ENCODE data around the gene F10. TPM values are rescaled to one million over a fixed set of nuclear protein-coding genes. Genes with fewer than 3 reads are reported as not detected.

F10 gene
- total and polyA plus RNA-seq, 2 experiments from 2014 or later: 0.76 to 1.6 TPM

DNA sequence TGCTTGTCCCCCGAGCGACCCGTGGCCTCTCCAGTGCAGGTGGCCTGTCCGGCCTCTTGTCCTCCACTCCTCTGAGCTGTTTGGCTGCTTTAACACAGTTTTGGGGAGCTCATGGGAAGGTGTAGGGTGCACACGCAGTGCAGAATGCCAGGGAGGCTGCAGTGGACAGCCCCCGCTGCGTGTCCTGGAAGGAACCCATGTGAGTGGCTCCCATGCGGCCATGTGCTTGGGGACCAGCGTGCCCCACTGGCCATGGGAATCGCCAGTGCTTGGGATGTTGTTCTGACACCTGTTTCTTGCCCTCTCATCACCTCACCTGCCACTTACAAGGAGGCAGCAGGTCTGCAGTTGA is 39.6 kb upstream of the F10 start:
- H3K9me2 ChIP-seq (ENCODE audit: insufficient read depth): no peaks in the 10 kb centered on the region
- H3K4me1 Mint-ChIP-seq: no peaks in the 10 kb centered on the region; the same call in 2 of the 3 replicates
- H4K20me1 ChIP-seq (replicated peaks; ENCODE audit: insufficient read depth): no peaks in the 10 kb centered on the region
- no peaks in the 10 kb centered on the region for H3K4me1 ChIP-seq (ENCODE audit: insufficient read depth)
- TF ChIP-seq, protein P1, sequence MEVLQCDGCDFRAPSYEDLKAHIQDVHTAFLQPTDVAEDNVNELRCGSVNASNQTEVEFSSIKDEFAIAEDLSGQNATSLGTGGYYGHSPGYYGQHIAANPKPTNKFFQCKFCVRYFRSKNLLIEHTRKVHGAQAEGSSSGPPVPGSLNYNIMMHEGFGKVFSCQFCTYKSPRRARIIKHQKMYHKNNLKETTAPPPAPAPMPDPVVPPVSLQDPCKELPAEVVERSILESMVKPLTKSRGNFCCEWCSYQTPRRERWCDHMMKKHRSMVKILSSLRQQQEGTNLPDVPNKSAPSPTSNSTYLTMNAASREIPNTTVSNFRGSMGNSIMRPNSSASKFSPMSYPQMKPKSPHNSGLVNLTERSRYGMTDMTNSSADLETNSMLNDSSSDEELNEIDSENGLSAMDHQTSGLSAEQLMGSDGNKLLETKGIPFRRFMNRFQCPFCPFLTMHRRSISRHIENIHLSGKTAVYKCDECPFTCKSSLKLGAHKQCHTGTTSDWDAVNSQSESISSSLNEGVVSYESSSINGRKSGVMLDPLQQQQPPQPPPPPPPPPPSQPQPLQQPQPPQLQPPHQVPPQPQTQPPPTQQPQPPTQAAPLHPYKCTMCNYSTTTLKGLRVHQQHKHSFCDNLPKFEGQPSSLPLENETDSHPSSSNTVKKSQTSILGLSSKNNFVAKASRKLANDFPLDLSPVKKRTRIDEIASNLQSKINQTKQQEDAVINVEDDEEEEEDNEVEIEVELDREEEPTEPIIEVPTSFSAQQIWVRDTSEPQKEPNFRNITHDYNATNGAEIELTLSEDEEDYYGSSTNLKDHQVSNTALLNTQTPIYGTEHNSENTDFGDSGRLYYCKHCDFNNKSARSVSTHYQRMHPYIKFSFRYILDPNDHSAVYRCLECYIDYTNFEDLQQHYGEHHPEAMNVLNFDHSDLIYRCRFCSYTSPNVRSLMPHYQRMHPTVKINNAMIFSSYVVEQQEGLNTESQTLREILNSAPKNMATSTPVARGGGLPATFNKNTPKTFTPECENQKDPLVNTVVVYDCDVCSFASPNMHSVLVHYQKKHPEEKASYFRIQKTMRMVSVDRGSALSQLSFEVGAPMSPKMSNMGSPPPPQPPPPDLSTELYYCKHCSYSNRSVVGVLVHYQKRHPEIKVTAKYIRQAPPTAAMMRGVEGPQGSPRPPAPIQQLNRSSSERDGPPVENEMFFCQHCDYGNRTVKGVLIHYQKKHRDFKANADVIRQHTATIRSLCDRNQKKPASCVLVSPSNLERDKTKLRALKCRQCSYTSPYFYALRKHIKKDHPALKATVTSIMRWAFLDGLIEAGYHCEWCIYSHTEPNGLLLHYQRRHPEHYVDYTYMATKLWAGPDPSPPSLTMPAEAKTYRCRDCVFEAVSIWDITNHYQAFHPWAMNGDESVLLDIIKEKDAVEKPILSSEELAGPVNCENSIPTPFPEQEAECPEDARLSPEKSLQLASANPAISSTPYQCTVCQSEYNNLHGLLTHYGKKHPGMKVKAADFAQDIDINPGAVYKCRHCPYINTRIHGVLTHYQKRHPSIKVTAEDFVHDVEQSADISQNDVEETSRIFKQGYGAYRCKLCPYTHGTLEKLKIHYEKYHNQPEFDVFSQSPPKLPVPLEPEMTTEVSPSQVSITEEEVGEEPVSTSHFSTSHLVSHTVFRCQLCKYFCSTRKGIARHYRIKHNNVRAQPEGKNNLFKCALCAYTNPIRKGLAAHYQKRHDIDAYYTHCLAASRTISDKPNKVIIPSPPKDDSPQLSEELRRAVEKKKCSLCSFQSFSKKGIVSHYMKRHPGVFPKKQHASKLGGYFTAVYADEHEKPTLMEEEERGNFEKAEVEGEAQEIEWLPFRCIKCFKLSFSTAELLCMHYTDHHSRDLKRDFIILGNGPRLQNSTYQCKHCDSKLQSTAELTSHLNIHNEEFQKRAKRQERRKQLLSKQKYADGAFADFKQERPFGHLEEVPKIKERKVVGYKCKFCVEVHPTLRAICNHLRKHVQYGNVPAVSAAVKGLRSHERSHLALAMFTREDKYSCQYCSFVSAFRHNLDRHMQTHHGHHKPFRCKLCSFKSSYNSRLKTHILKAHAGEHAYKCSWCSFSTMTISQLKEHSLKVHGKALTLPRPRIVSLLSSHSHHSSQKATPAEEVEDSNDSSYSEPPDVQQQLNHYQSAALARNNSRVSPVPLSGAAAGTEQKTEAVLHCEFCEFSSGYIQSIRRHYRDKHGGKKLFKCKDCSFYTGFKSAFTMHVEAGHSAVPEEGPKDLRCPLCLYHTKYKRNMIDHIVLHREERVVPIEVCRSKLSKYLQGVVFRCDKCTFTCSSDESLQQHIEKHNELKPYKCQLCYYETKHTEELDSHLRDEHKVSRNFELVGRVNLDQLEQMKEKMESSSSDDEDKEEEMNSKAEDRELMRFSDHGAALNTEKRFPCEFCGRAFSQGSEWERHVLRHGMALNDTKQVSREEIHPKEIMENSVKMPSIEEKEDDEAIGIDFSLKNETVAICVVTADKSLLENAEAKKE (CRISPR knock-in tag; IDR thresholded peaks at IDR 0.05): no peak
- no peak for TF ChIP-seq JUNB (IDR thresholded peaks at IDR 0.05; ENCODE audit: unreplicated experiment)
- TF ChIP-seq, protein P2, sequence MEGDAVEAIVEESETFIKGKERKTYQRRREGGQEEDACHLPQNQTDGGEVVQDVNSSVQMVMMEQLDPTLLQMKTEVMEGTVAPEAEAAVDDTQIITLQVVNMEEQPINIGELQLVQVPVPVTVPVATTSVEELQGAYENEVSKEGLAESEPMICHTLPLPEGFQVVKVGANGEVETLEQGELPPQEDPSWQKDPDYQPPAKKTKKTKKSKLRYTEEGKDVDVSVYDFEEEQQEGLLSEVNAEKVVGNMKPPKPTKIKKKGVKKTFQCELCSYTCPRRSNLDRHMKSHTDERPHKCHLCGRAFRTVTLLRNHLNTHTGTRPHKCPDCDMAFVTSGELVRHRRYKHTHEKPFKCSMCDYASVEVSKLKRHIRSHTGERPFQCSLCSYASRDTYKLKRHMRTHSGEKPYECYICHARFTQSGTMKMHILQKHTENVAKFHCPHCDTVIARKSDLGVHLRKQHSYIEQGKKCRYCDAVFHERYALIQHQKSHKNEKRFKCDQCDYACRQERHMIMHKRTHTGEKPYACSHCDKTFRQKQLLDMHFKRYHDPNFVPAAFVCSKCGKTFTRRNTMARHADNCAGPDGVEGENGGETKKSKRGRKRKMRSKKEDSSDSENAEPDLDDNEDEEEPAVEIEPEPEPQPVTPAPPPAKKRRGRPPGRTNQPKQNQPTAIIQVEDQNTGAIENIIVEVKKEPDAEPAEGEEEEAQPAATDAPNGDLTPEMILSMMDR (conservative IDR thresholded peaks at IDR 0.05; ENCODE audit: low read depth in 2 of 2): no peak
- TF ChIP-seq POLR2AphosphoS5 (IDR thresholded peaks at IDR 0.05; ENCODE audit: low read depth): no peak
- no peak for TF ChIP-seq ZNF114 (CRISPR knock-in tag; IDR thresholded peaks at IDR 0.05)
- no peak for TF ChIP-seq ZNF331 (CRISPR knock-in tag; IDR thresholded peaks at IDR 0.05; ENCODE audit: low read depth)
- TF ChIP-seq, protein P3, sequence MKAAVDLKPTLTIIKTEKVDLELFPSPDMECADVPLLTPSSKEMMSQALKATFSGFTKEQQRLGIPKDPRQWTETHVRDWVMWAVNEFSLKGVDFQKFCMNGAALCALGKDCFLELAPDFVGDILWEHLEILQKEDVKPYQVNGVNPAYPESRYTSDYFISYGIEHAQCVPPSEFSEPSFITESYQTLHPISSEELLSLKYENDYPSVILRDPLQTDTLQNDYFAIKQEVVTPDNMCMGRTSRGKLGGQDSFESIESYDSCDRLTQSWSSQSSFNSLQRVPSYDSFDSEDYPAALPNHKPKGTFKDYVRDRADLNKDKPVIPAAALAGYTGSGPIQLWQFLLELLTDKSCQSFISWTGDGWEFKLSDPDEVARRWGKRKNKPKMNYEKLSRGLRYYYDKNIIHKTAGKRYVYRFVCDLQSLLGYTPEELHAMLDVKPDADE (IDR thresholded peaks at IDR 0.05): no peak
- no peak for TF ChIP-seq STAT1 (IDR thresholded peaks at IDR 0.05; ENCODE audit: unreplicated experiment)
- TF ChIP-seq EZH2phosphoT487 (IDR thresholded peaks at IDR 0.05; ENCODE audit: unreplicated experiment): no peak
- no peak for TF ChIP-seq CREB1 (CRISPR knock-in tag; IDR thresholded peaks at IDR 0.05; ENCODE audit: low read depth)
- no peak for TF ChIP-seq NANOG (IDR thresholded peaks at IDR 0.05; ENCODE audit: borderline replicate concordance)
- TF ChIP-seq, protein P4, sequence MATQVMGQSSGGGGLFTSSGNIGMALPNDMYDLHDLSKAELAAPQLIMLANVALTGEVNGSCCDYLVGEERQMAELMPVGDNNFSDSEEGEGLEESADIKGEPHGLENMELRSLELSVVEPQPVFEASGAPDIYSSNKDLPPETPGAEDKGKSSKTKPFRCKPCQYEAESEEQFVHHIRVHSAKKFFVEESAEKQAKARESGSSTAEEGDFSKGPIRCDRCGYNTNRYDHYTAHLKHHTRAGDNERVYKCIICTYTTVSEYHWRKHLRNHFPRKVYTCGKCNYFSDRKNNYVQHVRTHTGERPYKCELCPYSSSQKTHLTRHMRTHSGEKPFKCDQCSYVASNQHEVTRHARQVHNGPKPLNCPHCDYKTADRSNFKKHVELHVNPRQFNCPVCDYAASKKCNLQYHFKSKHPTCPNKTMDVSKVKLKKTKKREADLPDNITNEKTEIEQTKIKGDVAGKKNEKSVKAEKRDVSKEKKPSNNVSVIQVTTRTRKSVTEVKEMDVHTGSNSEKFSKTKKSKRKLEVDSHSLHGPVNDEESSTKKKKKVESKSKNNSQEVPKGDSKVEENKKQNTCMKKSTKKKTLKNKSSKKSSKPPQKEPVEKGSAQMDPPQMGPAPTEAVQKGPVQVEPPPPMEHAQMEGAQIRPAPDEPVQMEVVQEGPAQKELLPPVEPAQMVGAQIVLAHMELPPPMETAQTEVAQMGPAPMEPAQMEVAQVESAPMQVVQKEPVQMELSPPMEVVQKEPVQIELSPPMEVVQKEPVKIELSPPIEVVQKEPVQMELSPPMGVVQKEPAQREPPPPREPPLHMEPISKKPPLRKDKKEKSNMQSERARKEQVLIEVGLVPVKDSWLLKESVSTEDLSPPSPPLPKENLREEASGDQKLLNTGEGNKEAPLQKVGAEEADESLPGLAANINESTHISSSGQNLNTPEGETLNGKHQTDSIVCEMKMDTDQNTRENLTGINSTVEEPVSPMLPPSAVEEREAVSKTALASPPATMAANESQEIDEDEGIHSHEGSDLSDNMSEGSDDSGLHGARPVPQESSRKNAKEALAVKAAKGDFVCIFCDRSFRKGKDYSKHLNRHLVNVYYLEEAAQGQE (IDR thresholded peaks at IDR 0.05; ENCODE audit: unreplicated experiment): no peak
- no peak for TF ChIP-seq EZH2 (IDR thresholded peaks at IDR 0.05; ENCODE audit: low read depth, unreplicated experiment)
- no peaks in the 10 kb centered on the region for H3F3A ChIP-seq (replicated peaks; ENCODE audit: low read depth)
- no peak overlapping the region for H3K4me3 ChIP-seq
- H3K27ac Mint-ChIP-seq: no peak overlapping the region
- H3K27me3 Mint-ChIP-seq (ENCODE audit: insufficient read depth, low read depth, poor library complexity): peaks cover 11% of the 10 kb centered on the region
- no peaks in the 10 kb centered on the region for H3K27me3 ChIP-seq (ENCODE audit: insufficient read depth)
- no peak overlapping the region for H3K27ac ChIP-seq (ENCODE audit: low read depth)
- DNase-seq (ENCODE audit: low spot score): no peak
- H3K4me2 ChIP-seq: no peak overlapping the region
- H2AFZ ChIP-seq: no peak overlapping the region
- H3K79me2 ChIP-seq (replicated peaks; ENCODE audit: insufficient read depth): no peaks in the 10 kb centered on the region
- H3K36me3 Mint-ChIP-seq (ENCODE audit: low read depth): no peaks in the 10 kb centered on the region; the same call in 2 of the 3 replicates
- no peak overlapping the region for H3K4me3 Mint-ChIP-seq
- H3K36me3 ChIP-seq (ENCODE audit: insufficient read depth): no peaks in the 10 kb centered on the region
- no peaks in the 10 kb centered on the region for H3K9me3 Mint-ChIP-seq
- no peak for ATAC-seq

All from GM23338 (cell line).